ENCODE data around the gene NRCAM.

NRCAM gene

DNA sequence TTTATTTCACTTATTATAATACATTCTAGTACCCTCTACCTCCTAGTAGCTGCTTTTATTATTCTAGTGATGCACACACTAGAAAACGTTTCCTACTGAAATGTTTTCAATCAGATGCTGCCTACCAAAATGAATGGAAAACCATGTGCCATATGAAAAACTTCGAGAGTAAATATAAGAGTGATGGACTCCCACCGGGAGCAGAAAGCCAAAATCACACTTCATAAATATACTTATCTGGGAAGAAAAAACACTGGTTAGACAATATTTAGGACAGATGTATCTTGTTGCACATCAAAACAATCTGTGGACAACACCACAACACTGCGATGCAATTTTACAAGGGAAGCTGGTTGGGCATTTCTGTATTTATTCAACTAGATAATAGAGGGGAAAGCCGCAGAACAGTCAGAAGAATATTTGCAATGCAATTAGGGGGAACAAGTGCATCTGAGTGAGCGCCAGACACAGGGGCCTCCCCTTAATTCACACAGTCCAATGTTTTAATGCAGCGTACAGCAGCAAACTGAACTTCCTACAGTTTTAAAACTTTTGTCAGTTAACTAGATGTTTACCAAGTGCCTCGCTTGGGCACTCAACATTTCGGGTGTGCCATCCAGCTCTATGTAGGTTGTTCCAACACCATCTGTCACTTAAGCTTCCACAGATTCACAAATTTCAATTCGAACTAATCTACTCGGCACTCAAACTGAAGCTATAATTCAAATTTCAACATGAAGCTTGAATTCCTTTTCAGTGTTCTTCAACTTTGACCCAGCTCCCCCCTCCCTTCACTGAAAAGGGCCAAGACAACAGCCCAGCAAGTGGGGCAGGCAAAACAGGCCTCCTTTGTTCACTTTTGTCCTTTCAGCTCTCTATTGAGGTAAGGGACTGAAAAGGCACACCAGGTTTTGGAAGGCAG is 7.4 kb downstream of the NRCAM start:
- no peak overlapping the region for H2AFZ ChIP-seq (ENCODE audit: low read length)
- H3K36me3 ChIP-seq (replicated peaks; ENCODE audit: insufficient read depth, low read length), result no peaks in the 10 kb centered on the region
- no peaks in the 10 kb centered on the region for H3K27me3 ChIP-seq (replicated peaks; ENCODE audit: insufficient read depth, low read length)
- H3K9ac ChIP-seq (ENCODE audit: low read length), result no peak overlapping the region
- no peaks in the 10 kb centered on the region for H3K79me2 ChIP-seq (ENCODE audit: low read length)
- H3K4me3 ChIP-seq (ENCODE audit: low read length), result no peak overlapping the region
- DNase-seq, result no peak
- no peaks in the 10 kb centered on the region for H3K9me3 ChIP-seq (replicated peaks; ENCODE audit: insufficient read depth, low read length)
- TF ChIP-seq EZH2 (optimal IDR thresholded peaks at IDR 0.05; ENCODE audit: low read depth, low read length), result no peak
- TF ChIP-seq, protein P1, sequence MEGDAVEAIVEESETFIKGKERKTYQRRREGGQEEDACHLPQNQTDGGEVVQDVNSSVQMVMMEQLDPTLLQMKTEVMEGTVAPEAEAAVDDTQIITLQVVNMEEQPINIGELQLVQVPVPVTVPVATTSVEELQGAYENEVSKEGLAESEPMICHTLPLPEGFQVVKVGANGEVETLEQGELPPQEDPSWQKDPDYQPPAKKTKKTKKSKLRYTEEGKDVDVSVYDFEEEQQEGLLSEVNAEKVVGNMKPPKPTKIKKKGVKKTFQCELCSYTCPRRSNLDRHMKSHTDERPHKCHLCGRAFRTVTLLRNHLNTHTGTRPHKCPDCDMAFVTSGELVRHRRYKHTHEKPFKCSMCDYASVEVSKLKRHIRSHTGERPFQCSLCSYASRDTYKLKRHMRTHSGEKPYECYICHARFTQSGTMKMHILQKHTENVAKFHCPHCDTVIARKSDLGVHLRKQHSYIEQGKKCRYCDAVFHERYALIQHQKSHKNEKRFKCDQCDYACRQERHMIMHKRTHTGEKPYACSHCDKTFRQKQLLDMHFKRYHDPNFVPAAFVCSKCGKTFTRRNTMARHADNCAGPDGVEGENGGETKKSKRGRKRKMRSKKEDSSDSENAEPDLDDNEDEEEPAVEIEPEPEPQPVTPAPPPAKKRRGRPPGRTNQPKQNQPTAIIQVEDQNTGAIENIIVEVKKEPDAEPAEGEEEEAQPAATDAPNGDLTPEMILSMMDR (IDR thresholded peaks at IDR 0.05; ENCODE audit: low read length), result no peak
- TF ChIP-seq EZH2phosphoT487 (IDR thresholded peaks at IDR 0.05; ENCODE audit: low read length), result no peak
- H3F3A ChIP-seq (ENCODE audit: insufficient read depth, low read length), result no peaks in the 10 kb centered on the region
- no peaks in the 10 kb centered on the region for H4K20me1 ChIP-seq (ENCODE audit: insufficient read depth, low read length)
- H3K27ac ChIP-seq (ENCODE audit: low read length), result no peak overlapping the region
- no peak overlapping the region for H3K4me2 ChIP-seq (ENCODE audit: low read depth, low read length)
- no peaks in the 10 kb centered on the region for H3K4me1 ChIP-seq (ENCODE audit: low read length)
- no peaks in the 10 kb centered on the region for H3K9me2 ChIP-seq (replicated peaks; ENCODE audit: insufficient read depth, low read length)

DNA sequence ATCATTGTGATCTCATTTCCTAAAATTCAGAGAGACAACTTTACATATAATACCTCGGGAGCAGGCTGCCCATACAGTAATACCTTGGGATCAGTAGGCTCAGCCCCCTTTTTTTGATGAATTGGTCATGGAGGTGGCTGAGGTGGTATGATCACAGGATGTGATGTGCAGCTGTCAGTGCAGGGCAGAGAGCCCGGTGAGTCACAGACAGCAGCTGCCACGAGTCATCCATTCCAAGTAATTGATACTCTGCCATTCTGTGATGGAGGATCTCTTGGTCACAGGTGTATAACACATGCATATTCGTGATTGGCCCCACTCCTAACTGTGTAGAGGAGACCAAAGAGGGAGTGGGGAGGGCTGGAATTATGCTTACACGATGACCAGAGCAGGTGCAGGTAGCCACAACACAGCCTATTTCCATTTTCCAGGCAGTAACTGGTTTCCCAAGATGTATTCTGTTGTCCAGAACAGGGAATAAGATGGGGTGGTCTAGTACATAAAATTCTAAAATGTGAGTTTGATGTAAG is 14.1 kb downstream of the NRCAM start:
- Histone ChIP-seq H3K4me2 (ENCODE audit: low read depth, low read length) (no peak overlapping the region), H3F3A (ENCODE audit: insufficient read depth, low read length) (no peaks in the 10 kb centered on the region), H3K4me1 (ENCODE audit: low read length) (no peaks in the 10 kb centered on the region), H4K20me1 (ENCODE audit: insufficient read depth, low read length) (no peaks in the 10 kb centered on the region), H3K4me3 (ENCODE audit: low read length) (no peak overlapping the region), H3K27me3 (replicated peaks; ENCODE audit: insufficient read depth, low read length) (no peaks in the 10 kb centered on the region), H3K27ac (ENCODE audit: low read length) (no peak overlapping the region), H3K9ac (ENCODE audit: low read length) (no peak overlapping the region), H2AFZ (ENCODE audit: low read length) (no peak overlapping the region), H3K36me3 (replicated peaks; ENCODE audit: insufficient read depth, low read length) (no peaks in the 10 kb centered on the region), H3K9me3 (replicated peaks; ENCODE audit: insufficient read depth, low read length) (no peaks in the 10 kb centered on the region), H3K9me2 (replicated peaks; ENCODE audit: insufficient read depth, low read length) (no peaks in the 10 kb centered on the region), H3K79me2 (ENCODE audit: low read length) (no peaks in the 10 kb centered on the region)
- no peak for TF ChIP-seq EZH2 (optimal IDR thresholded peaks at IDR 0.05; ENCODE audit: low read depth, low read length)
- TF ChIP-seq EZH2phosphoT487 (IDR thresholded peaks at IDR 0.05; ENCODE audit: low read length), result no peak
- TF ChIP-seq, protein P1 (IDR thresholded peaks at IDR 0.05; ENCODE audit: low read length), result no peak
- DNase-seq, result no peak

DNA sequence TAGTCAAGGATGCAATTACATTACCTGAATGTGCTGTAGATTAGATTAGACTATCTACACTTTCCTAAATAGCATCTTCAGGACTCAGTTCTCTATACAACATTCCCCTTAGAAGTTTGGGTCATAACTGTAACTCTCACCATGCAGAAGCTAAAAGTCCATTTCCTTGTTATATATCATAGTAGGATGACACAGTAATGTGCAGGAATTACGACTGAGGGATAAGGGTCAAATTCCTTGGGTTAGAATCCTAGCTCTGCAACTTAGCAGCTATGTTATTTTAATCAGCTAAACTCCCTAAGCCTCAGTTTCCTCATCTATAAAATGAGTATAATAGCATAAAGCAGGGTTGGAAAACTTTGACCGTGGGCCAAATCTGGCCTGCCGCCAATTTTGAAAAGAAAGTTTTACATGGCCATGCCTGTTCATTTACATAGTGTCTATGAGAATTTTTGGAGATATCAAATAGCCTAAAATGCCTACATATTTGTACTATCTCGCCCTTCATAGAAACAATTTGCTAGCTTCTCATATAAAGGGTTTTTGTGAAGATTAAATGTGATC is 14.8 kb downstream of the NRCAM start:
- Histone ChIP-seq H3K27ac (ENCODE audit: low read length) (no peak overlapping the region), H3K9ac (ENCODE audit: low read length) (no peak overlapping the region), H2AFZ (ENCODE audit: low read length) (no peak overlapping the region), H4K20me1 (ENCODE audit: insufficient read depth, low read length) (no peaks in the 10 kb centered on the region), H3K9me2 (replicated peaks; ENCODE audit: insufficient read depth, low read length) (no peaks in the 10 kb centered on the region), H3K9me3 (replicated peaks; ENCODE audit: insufficient read depth, low read length) (no peaks in the 10 kb centered on the region), H3K27me3 (replicated peaks; ENCODE audit: insufficient read depth, low read length) (no peaks in the 10 kb centered on the region), H3K4me3 (ENCODE audit: low read length) (no peak overlapping the region), H3K4me2 (ENCODE audit: low read depth, low read length) (no peak overlapping the region), H3K79me2 (ENCODE audit: low read length) (no peaks in the 10 kb centered on the region), H3K36me3 (replicated peaks; ENCODE audit: insufficient read depth, low read length) (no peaks in the 10 kb centered on the region), H3K4me1 (ENCODE audit: low read length) (no peaks in the 10 kb centered on the region), H3F3A (ENCODE audit: insufficient read depth, low read length) (no peaks in the 10 kb centered on the region)
- DNase-seq, result no peak
- TF ChIP-seq EZH2phosphoT487 (IDR thresholded peaks at IDR 0.05; ENCODE audit: low read length), result no peak
- TF ChIP-seq, protein P1 (IDR thresholded peaks at IDR 0.05; ENCODE audit: low read length), result no peak
- TF ChIP-seq EZH2 (optimal IDR thresholded peaks at IDR 0.05; ENCODE audit: low read depth, low read length), result no peak

Data from MM.1S (cell line).